ENCODE measurements around the gene NSMF.
A peak's percentile ranks its signal among the peaks of the same experiment; 100 is the strongest.
"Not testable (repeated sequence)": the region's sequence is repeated elsewhere in the genome, so short reads cannot be mapped to it uniquely, and the experiment has no call there.

NSMF gene

DNA sequence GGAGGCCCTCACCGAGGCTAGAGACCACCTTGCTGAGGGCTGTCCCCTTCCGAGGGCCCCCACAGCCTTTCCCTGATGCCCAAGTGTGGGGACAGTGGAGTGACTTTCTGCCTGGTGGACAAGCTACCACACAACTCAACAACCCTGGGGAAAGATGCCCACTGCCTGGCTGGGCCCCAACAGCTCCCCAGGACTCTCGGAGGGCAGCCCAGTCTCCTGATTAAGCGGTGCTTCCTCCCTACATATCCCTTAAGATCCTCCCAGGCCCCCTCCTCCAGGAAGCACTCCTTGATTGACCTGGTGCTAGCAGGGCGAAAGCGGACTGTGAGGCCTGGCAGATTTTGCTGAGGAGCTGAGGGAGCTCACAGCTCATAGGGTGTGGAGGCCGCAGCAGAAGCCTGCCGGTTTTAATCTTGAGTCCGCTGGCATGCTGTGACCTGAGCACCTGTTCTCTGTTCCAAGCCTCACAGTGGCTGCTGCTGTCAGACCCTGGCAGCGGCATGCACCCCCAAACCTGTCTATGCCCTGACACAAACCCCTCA lies 2.2 kb downstream of the NSMF start:
- no peak for DNase-seq

DNA sequence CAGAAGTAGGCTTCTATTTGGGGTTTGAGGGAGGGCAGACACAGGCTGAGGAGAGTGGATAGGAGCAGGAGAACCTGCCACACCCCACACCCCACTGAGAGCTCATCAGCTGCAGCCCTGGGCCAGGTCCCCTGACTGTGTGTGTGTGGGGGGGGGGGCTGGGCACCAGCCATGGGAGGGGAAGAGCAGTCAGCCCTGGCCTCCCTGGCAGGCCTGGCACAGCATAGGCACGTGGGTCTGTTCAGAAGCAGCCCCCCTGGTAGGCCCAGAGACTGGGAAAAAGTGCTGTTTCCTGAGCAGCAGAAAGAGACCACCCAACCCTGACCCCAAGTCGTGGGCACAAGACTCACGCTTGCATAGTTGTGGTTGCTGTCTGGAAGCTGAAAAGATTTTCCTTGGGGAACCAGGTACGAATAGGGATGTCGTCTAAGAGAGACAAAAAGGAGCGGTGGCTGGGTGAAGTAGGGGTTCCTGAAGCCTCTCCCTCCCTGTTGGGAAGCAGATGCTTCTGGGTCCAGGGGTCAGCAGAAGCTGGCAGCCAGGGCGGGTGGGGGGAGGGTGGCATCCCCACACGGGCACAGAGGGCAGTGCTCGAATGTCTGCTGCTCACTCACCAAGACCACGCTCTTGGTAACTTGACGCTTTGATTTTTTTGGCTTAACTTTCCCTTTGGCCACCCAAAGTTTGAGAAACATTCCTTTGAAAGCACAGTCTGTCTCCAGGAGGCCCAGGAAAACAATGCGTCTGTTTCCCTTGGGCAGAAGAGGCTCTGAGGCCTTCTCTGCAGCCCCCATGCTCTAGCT lies 2.9 kb downstream of the NSMF start:
- peak; percentile 34 for DNase-seq

DNA sequence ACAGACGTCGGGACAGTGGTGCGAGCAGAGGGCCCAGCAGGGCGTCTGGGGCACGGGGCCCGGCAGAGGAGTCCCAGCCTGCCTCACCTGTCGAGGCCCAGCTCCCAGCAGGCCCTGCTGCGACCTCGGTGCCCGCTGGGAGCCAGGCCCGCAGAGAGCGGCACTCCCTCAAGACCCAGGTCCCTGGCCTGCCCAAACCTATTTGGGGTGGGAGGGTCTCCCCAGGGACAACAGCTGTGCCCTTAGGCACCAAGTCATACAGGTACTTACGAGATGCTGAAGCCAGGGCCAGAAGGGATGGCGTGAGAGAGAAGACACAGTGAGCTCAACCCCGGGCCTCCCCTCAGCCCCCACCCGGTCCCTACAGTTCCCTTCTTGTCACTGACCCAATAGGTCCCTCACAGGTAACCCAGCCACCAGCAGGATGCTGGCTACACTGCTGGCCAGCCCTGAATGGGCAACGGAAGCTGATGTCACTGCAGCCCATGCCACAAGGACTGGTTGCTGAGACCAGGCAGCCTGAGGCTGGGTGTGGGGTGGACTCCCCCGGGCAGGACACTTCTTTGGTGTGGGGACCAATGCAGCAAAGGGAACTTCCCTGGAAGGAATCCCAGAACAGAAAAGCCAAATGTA lies 3.7 kb downstream of the NSMF start:
- DNase-seq, result no peak

DNA sequence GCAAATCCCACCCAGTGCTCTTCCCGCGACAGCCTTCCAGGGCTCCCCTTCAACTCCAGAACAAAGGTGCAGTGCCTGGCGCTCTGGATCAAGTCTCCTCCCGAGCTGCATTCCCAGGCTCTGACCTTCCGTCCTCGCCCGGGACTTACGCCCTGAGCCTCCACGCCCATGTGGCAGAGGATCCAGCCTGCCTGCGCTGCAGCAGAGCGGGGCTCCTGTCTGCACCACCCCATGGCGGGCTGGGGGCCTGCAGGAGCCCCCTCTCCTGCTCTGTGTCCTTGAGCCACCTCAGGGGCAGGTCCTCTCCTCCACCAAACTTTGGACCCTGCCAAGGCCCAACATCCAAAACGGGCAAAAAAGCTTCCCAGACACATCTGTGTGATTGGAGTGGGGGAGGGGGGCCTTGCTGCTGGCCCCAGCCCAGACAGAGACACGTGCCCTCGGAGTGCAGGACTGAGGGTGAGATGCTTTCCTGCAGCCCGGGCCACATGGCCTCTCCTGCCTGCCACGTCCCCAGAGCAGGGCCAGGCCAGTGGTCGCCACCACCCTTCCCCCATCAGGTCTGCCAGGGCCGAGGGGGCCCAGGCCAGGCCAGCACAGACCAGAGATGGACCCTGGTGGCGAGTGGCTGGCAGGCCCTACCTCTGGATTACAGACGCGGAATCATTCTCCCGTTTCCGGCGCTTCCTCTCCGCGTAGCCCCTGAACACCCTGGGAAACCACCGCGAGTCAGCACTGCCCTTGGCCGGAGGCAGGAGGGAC lies 4.4 kb downstream of the NSMF start:
- DNase-seq, result peak; percentile 10

DNA sequence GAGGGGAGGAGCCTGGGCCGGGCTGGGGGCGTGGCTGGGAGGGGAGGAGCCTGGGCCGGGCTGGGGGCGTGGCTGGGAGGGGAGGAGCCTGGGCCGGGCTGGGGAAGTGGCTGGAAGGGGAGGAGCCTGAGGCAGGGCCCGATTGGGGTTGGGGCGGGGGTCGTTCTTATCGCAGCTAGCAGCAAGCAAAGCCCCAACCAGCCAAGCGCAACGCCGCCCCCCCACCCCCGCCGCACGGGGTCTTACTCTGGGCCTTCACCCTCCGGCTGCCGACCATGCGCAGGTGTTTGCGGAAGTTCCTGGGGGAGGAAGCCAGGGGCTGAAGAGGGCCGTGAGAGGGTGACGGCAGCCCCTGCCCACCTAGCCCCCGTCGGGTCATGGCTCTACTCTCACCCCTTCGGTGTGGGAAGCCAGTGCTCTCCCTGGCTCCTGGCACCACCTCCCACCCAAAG lies 5.0 kb downstream of the NSMF start:
- peak; percentile 23 for DNase-seq

DNA sequence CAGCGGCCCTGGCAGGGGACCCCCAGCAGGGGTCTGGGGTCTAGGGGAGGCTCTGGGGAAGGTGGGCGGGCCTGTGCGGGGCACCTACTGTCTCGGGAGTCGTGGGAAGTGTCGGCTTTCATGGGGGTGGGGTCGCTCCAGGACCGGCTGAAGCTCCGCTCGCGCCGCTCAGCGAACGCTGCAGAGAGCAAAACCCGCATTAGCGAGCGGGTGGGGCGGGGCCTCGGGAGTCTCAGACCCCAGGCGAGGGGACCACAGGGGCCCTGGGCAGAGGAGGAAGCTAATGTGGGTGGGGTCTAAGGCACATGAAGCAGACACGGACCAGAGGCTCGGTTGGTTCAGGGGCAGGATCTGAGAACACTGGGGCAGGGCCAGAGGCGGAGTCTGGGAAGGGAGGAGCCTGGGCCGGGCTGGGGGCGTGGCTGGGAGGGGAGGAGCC lies 5.5 kb downstream of the NSMF start:
- DNase-seq, result peak; percentile 79

DNA sequence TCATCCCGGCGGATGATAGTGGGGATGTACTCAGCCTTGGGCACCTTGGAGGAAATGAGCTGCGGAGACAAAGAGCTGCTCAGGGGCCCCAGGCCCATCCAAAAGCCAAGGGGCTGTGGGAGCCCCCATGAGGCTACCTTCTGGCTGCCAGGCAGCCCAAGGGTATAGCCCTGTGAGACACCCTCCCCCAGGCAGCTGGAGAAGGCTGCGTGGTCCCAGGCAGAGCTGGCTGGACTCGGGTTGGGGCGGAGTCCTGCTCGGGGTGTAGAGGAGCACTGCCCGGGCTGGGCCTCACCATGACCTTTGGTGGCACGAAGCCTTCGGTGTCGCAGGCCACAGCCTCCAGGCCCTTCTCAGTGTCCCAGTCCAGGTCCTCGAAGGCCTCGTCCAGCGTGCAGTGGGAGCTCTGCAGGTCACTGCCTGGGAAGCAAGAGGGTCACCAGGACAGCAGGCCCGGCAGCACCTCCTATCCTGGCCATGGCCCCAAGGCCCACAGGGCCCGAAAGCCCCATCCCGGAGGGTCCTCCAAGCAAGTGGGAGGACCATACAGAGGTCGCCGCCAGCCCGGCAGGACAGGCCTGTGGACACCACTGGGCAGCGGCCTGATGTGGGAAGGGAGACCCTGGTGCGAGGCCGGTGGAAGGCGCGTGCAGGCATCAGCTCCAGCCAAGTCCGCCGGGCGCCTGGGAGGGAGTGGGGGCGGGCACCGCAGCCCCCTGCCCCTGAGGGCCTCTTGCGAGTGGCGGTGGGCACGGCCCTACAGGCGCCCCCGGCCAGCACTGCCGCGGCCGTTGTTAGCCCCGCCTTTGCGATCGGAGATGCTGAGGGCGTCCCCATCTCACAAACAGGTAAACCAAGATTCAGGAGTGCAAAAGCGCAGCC lies 6.1 kb downstream of the NSMF start:
- DNase-seq, result no peak

DNA sequence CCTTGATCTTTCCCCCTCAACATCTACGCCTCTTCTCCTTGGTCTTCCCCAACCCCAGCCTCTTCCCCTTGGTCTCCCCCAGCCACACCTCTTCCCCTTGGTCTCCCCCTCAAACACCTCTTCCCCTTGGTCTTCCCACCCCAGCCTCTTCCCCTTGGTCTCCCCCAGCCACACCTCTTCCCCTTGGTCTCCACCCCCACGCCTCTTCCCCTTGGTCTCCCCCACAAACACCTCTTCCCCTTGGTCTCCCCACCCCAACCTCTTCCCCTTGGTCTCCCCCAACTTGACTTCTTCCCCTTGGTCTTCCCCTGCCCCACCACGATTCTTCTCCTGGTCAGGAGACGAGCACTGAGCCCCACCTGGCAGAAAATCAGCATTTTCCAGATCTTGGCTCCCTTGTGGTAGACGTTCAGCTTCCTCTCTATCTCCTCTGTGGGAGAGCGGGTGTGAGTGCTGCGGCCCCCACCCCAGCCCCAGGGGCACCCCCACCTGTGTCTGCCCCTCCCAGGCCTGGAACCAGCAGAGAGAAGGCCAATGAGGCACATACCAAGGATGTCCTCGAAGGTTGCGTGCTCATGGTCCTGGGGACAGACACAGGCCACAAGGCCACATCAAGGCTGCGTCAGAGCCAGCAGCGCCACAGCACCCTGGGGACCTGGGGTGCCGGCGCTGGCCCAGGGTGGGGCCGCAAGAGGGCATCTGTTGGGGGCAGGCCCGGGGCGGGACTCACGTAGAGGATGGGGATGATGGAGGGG lies 7.0 kb downstream of the NSMF start:
- no peak for DNase-seq

DNA sequence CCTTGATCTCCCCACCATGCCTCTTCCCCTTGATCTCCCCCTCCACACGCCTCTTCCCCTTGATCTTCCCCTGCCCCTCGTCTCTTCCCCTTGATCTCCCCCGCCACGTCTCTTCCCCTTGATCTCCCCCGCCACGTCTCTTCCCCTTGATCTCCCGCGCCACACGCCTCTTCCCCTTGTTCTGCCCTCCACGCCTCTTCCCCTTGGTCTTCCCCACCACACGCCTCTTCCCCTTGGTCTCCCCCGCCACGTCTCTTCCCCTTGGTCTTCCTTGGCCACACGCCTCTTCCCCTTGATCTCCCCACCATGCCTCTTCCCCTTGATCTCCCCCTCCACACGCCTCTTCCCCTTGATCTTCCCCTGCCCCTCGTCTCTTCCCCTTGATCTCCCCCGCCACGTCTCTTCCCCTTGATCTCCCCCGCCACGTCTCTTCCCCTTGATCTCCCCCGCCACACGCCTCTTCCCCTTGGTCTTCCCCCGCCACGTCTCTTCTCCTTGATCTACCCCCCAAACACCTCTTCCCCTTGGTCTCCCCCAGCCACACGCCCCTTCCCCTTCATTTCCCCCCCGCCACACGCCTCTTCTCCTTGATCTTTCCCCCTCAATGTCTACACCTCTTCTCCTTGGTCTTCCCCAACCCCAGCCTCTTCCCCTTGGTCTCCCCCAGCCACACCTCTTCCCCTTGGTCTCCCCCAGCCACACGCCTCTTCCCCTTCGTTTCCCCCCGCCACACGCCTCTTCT lies 7.7 kb downstream of the NSMF start:
- DNase-seq, result not testable (repeated sequence)

DNA sequence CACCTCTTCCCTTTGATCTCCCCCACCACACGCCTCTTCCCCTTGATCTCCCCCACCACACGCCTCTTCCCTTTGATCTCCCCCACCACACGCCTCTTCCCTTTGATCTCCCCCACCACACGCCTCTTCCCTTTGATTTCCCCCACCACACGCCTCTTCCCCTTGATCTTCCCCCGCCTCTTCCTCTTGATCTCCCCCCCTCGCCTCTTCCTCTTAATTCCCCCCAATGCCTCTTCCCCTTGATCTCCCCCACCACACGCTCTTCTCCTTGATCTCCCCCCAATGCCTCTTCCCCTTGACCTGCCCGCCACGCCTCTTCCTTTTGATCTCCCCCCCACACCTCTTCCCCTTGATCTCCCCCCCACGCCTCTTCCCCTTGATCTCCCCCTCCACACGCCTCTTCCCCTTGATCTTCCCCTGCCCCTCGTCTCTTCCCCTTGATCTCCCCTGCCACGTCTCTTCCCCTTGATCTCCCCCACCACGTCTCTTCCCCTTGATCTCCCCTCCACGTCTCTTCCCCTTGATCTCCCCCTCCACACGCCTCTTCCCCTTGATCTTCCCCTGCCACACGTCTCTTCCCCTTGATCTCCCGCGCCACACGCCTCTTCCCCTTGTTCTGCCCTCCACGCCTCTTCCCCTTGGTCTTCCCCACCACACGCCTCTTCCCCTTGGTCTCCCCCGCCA lies 8.5 kb downstream of the NSMF start:
- not testable (repeated sequence) for DNase-seq

DNA sequence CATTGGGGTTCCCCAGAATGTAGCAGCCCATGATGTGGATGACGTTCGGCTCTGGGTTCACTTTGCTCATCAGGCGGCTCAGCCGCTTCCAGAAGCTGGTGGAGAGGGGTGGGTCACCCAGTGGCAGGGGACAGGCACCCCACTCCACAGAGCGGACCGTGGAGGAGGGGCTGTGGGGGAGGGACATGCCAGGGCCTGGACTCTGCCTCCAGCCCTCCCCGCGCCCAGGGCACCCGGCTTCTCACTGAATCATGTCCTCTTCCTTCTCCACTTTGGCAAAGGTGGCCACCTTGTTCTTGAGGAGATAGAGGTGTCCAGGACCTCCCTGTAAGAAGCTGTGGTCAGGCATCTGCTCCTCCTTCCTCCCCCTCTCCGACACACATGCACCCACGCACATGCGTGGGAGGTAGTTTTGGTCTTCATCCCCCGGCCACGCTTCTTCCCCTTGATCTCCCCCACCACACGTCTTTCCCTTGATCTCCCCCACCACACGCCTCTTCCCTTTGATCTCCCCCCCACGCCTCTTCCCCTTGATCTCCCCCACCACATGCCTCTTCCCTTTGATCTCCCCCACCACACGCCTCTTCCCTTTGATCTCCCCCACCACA lies 9.1 kb downstream of the NSMF start:
- no peak for DNase-seq

DNA sequence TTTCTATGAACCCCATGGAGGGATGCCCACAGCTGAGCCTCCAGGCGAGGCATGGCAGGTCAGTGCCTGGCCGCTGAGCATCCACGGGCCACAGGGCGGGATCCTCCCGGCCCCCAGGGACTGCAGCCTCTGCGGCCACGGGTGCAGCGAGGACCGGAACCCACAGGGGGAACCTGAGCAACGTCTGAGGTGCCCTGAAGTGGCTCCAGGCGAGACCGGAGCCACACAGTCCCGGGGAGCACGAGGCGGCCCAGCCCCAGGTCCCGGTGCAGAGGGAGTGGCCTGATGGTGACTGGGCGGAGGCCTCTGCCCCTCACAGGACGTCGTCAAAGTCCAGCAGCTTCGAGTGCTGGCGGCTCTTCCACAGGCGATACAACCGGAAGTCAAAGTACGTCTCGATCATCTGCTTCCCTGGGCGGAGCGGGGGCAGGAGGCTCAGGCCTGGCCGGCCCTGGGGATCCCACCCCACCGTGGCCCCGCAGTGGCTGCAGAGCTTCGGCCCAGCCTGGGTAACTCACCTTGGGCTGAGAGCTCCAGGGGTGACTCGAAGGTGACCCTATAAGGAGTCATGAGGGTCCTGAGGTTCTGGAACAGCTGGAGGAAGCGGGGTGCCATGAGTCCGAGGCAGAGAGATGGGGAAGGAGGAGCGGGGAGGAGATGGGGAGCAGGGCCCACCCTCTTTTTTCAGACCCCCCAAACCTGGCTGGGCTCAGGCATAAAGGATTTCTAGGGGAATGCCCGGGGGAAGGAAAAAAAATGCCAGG lies 9.9 kb downstream of the NSMF start:
- no peak for DNase-seq

DNA sequence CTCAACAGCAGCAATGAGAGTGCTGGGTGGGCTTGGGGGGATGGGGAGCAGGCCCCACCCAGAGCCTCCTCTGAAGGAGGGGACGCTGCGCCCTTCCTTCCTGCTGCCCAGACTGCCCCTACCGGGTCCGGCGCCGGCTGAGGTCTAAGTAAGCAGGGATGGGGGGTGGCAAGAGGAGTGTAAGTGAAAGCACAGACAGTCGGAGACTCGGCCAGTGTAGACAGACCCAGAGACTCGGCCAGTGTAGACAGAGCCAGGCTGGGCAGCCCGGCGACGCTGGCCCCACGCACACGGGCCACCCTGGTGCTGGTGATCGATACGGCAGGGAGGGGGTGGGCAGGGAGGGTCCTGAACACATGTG lies 10.6 kb downstream of the NSMF start:
- no peak for DNase-seq

DNA sequence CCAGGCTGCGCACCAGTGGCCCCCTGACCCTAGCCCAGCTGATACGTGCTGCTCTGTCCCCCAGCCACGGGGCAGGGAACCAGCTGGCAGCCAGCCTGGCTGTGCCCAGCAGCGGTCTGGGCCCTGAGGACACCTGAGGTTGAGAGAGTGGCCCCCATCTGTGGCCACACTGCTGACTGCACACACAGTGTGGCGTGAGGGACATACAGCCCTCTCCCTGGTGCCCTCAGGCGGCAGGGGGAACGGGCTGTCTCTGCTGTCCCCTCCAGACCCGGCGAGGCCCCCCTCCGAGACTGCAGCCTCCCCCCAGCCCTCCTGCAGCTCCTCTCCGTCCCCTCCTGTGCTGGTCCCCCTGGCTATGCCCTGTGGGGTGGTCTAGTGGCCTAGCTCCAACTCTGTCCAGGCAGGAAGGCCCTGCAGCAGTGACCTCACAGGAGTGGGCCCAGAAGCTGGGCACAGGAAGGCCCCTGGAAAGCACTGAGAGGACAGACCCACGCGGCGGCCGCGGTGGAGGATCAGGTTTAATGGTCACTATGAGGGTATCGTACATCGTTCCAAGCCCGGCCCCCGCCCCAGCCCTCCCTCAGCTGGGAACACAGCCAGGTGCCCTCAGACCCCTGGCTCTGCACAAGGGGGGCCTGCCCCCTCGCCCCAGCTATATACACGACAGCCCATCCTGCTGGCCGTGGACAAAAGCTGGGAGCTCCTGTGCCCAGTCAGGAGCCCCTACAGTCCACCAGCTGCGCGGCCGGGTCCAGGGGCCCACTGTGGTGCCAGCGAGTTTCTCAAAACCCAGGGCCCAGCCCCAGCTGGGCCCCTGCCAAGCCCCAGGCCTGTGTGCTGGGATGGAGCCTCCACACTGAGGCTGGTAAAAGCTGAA lies 11.2 kb downstream of the NSMF start:
- DNase-seq, result no peak

DNA sequence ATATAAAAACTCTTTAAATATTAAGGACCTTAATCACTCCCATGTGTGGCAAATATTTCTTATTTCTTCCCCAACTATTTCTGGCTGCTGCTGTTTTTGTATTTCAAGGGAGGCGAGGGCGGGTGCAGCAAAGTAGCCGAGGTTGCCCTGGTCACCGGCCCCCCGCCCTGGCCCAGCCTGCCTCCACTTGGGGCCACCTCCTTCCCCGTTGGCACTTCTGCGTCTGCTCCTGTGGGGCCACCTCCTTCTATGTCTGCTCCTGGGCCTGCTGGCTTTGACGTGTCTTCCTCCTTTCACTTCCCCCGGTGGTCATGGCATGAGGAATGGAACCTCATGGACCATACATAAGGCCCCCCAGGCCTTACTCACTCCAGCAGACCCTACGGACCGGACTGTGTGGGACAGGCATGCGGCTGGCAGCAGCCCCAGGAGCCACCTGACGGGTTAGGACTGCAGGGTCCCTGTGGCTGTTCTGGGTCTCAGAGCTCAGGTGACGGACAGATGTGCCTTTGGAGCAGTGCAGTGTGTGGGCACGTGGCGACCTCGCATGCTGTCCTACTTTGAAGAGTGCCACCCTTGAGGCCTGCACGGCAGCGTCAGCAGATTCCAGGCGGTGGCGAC lies 12.2 kb downstream of the NSMF start:
- DNase-seq, result peak; percentile 24

DNA sequence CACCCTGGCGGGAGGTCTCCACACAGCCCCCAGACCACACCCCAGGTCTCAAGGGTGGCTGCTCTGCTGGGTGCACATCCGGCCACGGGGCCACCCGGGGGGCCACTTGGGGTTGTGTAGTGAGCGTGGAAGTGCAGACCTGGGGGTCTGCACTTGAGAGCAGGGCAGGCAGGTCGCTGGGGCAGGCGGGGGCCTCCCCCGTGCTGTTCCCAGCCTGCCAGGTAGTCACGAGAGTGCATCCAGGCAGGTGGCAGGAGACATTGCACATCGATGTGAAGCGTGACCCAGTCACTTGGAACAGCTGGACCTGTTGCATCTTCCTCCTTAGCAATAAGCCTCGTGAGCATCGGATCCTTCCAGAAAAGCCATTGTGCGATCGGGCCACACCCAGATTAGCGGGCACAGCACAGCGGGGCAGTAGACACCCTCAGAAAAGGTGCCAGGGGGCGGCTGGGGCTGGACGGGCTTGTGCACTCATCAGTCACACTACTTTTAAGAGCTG lies 13.2 kb downstream of the NSMF start:
- no peak for DNase-seq

DNA sequence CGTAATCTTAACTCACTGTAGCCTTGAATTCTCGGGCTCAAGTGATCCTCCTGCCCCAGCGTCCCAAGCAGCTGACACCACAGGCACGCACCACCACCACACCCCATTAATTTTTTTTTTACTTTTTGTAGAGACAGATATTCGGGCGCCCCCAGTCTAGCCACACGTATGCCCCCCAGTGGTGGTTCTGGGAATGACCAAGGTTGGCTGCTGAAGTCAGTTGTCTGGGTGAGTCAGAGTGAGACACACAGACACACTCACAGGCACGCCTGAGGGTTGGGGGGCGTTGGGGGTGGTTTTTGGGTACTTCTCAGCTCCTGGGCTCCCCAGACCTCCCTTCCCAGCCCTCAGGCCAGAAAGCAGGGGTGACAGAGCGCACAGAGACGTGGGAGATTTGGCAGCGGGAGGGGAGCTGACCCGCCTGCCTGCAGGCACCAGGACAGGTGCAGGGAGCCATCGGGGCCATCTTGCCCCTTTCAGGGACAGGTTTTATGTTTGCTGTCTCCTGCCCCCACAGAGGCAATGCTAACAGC lies 13.8 kb downstream of the NSMF start:
- peak; percentile 73 for DNase-seq
